A673 (cell line): Measurements from ENCODE around the gene IL6R. TPM values are rescaled to one million over a fixed set of nuclear protein-coding genes. Genes with fewer than 3 reads are reported as not detected.

Experiments
- BruUV-seq: library from RNA; stranded (reverse); fragments of 400-500 nt; replicated peaks from 2 replicates; lab custom pipeline; 2021; lab: Mats Ljungman, UMichigan
- CTCF ChIA-PET: fragments of 300-600 bp; sonication (Branson Sonifier 250); formaldehyde crosslinking; loops from one replicate; lab custom pipeline; 2022; ENCODE audit warnings: antibody characterized with exemption; lab: Charles Lee
- POLR2A ChIA-PET: fragments of 300-600 bp; sonication (Branson Sonifier 250); formaldehyde crosslinking; loops from one replicate; lab custom pipeline; 2022; ENCODE audit warnings: antibody characterized with exemption; ENCODE audit not compliant: low non-redundant PET; lab: Charles Lee
- DNase-seq: peaks from one replicate; pipeline ENCODE4 v3.0.0-alpha.2; 2015; ENCODE audit warnings: low spot score
- H3K27ac ChIP-seq: fragments of 200-600 bp; sonication (generic); 2 replicates; pipeline ENCODE4 v1.5.1; 2016; ENCODE audit warnings: mixed run types, low read depth, mild to moderate bottlenecking, mixed read lengths, antibody characterized with exemption, low read length; ENCODE audit not compliant: poor library complexity, severe bottlenecking
- H3K27me3 ChIP-seq: fragments of 200-600 bp; sonication (generic); replicated peaks from 2 replicates; pipeline ENCODE4 v1.6.1; 2017; ENCODE audit warnings: mixed run types, low read depth, mild to moderate bottlenecking, mixed read lengths, antibody characterized with exemption, low read length; ENCODE audit not compliant: insufficient read depth, poor library complexity
- H3K36me3 ChIP-seq: fragments of 200-600 bp; sonication (generic); 2 replicates; pipeline ENCODE4 v1.6.1; 2016; ENCODE audit warnings: mixed run types, mild to moderate bottlenecking, mixed read lengths, antibody characterized with exemption, low read length; ENCODE audit not compliant: insufficient read depth, poor library complexity, severe bottlenecking
- H3K4me1 ChIP-seq: fragments of 200-600 bp; sonication (generic); 2 replicates; pipeline ENCODE4 v1.6.1; 2017; ENCODE audit warnings: mixed run types, mild to moderate bottlenecking, mixed read lengths, antibody characterized with exemption, low read length; ENCODE audit not compliant: insufficient read depth, poor library complexity, severe bottlenecking
- H3K4me3 ChIP-seq: fragments of 200-600 bp; sonication (generic); 2 replicates; pipeline ENCODE4 v1.5.1; 2016; ENCODE audit warnings: low read depth, mixed run types, mild to moderate bottlenecking, mixed read lengths, low read length; ENCODE audit not compliant: poor library complexity, severe bottlenecking
- H3K9me3 ChIP-seq: fragments of 200-600 bp; sonication (generic); 2 replicates; pipeline ENCODE4 v1.6.1; 2016; ENCODE audit warnings: mixed run types, low read depth, mild to moderate bottlenecking, mixed read lengths, antibody characterized with exemption, low read length; ENCODE audit not compliant: poor library complexity, severe bottlenecking
- EZH2 ChIP-seq: fragments of 200-600 bp; sonication (generic); IDR thresholded peaks from 2 replicates; pipeline ENCODE4 v1.6.1; 2017; ENCODE audit warnings: borderline replicate concordance, low read depth, mild to moderate bottlenecking, mixed read lengths, antibody characterized with exemption, low read length; ENCODE audit not compliant: poor library complexity, severe bottlenecking
- intact Hi-C: fragments of 100-400 bp; cut with micrococcal nuclease; formaldehyde crosslinking; loops from one replicate; pipeline ENCODE4 v1.10.0; 2022; ENCODE audit not compliant: unreplicated experiment
- total RNA-seq: library from RNA; stranded (reverse); gene quantifications from 2 replicates; pipeline ENCODE4 v1.2.3, GENCODE V29; 2021
- TF ChIP-seq, protein P1 (sequence below): fragments of 300-800, 200-600 bp; sonication (generic); conservative IDR thresholded peaks from 2 replicates; pipeline ENCODE4 v1.5.1; 2017; ENCODE audit warnings: low read depth, mild to moderate bottlenecking, antibody characterized with exemption, low read length, moderate library complexity, mixed read lengths

The IL6R gene
- total RNA-seq, 1 experiment from 2014 or later: 1.9 TPM

GRCh38 chr1:154500533-154500932, 95.4 kb downstream of the IL6R start:
- no peak for DNase-seq
- intact Hi-C loops: no loop called here
- no TSS peak for BruUV-seq
- no peak overlapping the region for H3K27ac ChIP-seq
- no peak overlapping the region for H3K4me3 ChIP-seq
- no peaks in the 10 kb centered on the region for H3K36me3 ChIP-seq
- no peaks in the 10 kb centered on the region for H3K9me3 ChIP-seq
- peaks cover 6% of the 10 kb centered on the region for H3K4me1 ChIP-seq
- TF ChIP-seq, protein P1, sequence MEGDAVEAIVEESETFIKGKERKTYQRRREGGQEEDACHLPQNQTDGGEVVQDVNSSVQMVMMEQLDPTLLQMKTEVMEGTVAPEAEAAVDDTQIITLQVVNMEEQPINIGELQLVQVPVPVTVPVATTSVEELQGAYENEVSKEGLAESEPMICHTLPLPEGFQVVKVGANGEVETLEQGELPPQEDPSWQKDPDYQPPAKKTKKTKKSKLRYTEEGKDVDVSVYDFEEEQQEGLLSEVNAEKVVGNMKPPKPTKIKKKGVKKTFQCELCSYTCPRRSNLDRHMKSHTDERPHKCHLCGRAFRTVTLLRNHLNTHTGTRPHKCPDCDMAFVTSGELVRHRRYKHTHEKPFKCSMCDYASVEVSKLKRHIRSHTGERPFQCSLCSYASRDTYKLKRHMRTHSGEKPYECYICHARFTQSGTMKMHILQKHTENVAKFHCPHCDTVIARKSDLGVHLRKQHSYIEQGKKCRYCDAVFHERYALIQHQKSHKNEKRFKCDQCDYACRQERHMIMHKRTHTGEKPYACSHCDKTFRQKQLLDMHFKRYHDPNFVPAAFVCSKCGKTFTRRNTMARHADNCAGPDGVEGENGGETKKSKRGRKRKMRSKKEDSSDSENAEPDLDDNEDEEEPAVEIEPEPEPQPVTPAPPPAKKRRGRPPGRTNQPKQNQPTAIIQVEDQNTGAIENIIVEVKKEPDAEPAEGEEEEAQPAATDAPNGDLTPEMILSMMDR: no peak
- no peak for TF ChIP-seq EZH2
- peaks cover 92% of the 10 kb centered on the region for H3K27me3 ChIP-seq
- ChIA-PET CTCF (no interaction called here), POLR2A (no interaction called here)

DNA sequence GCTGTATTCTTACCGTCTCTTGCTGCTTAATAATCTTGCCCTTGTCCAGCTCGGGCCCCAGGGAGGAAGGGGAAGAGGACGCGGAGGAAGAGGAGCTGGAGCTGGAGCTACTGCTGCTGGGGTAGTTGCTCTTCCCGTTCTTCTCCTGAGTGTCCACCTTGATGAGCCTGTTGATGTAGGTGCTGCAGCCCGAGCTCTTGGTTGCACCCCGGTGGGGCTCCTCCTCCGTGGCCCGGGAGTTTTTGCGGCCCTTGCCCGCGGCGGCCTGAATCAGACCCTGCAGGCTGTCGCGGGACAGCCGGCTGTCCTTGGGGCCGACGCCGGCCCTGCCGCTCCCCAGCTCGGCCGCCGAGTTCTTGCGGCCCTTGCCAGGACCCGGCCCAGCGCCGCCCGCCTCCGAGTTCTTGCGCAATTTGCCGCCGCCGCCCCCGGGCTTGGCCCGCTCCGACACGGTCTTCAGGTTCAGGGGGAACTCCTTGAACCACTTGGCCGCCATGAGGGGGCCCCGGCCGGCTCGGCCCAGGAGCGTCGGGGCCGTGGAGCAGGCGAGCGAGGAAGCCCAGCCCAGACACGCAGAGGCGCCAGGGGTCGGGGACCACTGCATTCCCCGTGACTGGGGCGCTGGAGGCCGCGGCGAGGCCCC, 96.4 kb downstream of the IL6R start:
- intact Hi-C loops: no loop called here
- BruUV-seq: no TSS peak
- DNase-seq: no peak
- H3K4me3 ChIP-seq: peak overlapping the region; percentile 16
- H3K27ac ChIP-seq: no peak overlapping the region
- TF ChIP-seq, protein P1: no peak
- TF ChIP-seq EZH2: peak; percentile 98
- no peaks in the 10 kb centered on the region for H3K36me3 ChIP-seq
- no peaks in the 10 kb centered on the region for H3K9me3 ChIP-seq
- H3K4me1 ChIP-seq: peaks cover 6% of the 10 kb centered on the region
- POLR2A ChIA-PET: no interaction called here
- CTCF ChIA-PET: no interaction called here
- H3K27me3 ChIP-seq: peaks cover 87% of the 10 kb centered on the region

GRCh38 chr1:154502066-154502743, 97.1 kb downstream of the IL6R start, which contains the start of the genes SHE and TDRD10:
TSS of gene SHE (minus strand) at chr1:154502412. CDS start at chr1:154502026, 386 bp downstream.
TSS of gene TDRD10 (plus strand) at chr1:154502219. CDS start at chr1:154506904, 4,685 bp downstream.
- no peak for DNase-seq
- H3K27ac ChIP-seq: no peak within 1 kb of the TSS
- intact Hi-C loops: no loop called here
- TF ChIP-seq, protein P1: no peak
- peak; percentile 1 for TF ChIP-seq EZH2
- ChIA-PET CTCF (no interaction called here), POLR2A (no interaction called here)
- H3K27me3 ChIP-seq: peaks cover 85% of the 10 kb centered on the region
- peaks cover 6% of the 10 kb centered on the region for H3K4me1 ChIP-seq
- no peaks in the 10 kb centered on the region for H3K9me3 ChIP-seq
- H3K4me3 ChIP-seq: peak within 1 kb of the TSS; percentile 16
- H3K36me3 ChIP-seq: no peaks in the 10 kb centered on the region
- BruUV-seq: no TSS peak
